GM19397 (cell line): ENCODE data around the gene SLC9A9.
"Not testable (repeated sequence)": the region's sequence is repeated elsewhere in the genome, so short reads cannot be mapped to it uniquely, and the experiment has no call there.

Experiments
- ATAC-seq: cut with Tn5 transposase; IDR thresholded peaks from one replicate; pipeline ENCODE4 v1.9.1; 2021; ENCODE audit warnings: mild to moderate bottlenecking, moderate library complexity; ENCODE audit not compliant: unreplicated experiment

Gene SLC9A9

GRCh38 chr3:143301031-143301901, 547.0 kb downstream of the SLC9A9 start:
- no peak for ATAC-seq

GRCh38 chr3:143298886-143299535, 549.3 kb downstream of the SLC9A9 start:
- no peak for ATAC-seq

DNA sequence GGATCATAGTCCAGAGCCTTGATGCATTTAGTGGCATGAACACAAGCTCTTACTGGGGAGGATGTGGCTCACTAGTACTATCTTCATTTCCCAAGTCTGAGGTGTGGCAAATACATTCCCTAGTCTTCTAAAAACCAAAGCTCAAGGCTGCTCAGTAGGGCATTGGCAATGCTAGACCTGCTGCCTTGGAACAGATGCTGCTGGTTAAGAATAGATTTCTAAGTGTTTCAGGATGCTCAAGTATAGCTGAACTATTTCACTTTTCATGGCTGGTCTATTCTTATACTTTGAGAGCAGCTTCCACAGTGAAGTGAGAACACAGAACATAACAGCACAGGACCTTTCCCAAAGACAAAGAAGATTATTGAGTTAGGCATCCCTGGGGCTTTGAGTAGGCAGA, 549.9 kb downstream of the SLC9A9 start:
- no peak for ATAC-seq

- no peak for ATAC-seq
Measured at GRCh38 chr3:143295201-143296080, 552.8 kb downstream of the SLC9A9 start.

GRCh38 chr3:143294188-143294587, 554.1 kb downstream of the SLC9A9 start:
- no peak for ATAC-seq

DNA sequence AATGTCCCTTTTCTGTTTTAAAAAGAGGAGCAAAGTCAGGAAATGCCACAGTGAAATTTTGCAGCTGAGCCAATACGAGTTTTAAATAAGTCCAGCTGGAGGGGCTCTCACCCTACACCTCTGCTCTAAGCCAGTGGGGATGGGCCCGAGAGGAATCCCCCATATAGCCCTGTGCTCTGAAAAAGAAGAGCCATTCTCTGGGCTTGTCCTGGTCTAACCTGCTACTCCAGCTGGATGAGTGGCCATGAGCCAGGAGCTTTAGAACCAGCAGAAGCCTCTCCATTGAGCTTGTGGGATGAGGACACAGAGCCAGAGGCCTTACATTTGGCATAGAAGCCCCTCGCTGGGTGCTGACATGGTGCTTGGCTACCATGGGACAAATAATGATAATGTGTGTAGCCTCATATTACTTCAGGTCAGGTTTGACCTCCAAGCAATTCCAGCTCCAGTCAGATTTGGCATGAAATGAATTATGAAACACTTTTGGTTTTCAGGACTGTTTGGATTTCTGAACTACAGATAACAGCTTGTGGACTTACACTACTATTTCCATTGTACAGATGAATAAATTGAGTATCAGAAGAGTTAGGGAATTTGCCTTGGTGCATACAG, 556.3 kb downstream of the SLC9A9 start:
- ATAC-seq = no peak

DNA sequence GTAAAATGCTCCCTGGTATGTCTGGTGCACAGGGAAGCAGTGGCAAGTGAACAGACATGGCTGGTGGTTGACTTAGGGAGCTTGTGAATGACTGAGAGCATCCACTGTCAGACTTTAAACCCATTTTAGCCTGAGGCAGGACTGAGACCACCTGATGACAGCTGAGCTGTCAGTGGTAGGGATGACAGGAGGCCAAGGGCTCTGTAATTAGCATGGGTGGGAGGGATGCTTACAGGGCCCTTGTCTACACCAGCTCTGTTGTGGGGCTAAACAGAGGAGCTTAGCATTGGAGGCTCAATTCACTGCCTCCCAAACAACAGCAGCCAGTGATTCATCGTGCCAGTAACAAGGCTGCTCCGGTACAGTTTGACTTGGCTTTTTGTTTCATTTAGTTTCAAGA, 559.3 kb downstream of the SLC9A9 start:
- ATAC-seq = no peak

- no peak for ATAC-seq
Measured at GRCh38 chr3:143287403-143287802, 560.9 kb downstream of the SLC9A9 start.

DNA sequence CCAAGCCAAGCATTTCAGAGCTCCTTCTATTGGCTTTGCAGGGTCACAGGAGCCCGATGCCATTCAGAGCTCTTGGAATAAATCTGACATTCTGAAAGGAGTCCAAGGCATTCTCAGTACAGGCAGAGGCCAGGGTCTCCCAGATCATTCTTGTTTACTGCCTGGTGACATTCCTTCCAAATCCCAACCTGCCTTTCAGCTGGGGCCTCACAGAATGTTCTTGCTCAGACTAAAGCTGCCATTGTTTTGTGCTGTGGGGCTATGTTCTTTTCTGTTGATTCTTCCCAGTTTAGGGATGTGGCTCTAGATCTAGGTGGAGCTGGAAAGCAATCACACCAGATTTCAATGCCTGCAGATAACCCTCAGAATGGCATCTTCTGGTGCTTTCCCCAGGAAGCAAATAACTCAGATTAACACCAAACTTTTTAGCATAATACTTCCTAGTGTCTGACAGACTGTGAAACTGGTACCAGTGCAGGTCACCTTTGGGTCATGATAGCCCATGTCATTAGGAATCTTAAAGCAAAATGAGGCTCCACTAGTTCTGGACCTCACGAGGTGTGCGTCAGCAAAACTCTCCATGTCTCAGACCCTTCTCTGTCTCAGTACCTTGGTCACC, 561.8 kb downstream of the SLC9A9 start:
- no peak for ATAC-seq

- no peak for ATAC-seq
Measured at GRCh38 chr3:143283432-143284128, 564.7 kb downstream of the SLC9A9 start.

- no peak for ATAC-seq
Measured at GRCh38 chr3:143280984-143281383, 567.3 kb downstream of the SLC9A9 start.

GRCh38 chr3:143279567-143279966, 568.7 kb downstream of the SLC9A9 start:
- not testable (repeated sequence) for ATAC-seq

DNA sequence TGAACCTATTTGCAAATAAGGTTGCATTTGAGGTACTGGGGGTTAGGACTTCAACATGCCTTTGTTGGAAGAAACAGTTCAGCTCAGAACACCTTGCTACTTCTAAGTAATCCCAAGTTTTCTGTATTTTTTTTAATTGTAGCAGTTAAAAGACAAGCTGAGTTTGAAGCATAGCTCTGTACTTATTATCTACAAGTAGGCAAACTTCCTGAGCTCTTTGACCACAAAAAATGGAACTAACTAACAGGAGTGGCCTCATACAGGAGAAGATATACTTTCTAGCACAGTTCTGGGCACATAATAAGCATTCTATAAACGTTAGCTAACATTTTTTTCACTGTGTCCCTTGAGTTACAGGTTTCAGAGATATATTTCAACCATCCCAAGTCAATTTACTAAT, 569.5 kb downstream of the SLC9A9 start:
- ATAC-seq = no peak

GRCh38 chr3:143277531-143277930, 570.7 kb downstream of the SLC9A9 start:
- ATAC-seq = no peak

- ATAC-seq = peak; percentile 51
Measured at GRCh38 chr3:143276592-143276991, 571.7 kb downstream of the SLC9A9 start.

DNA sequence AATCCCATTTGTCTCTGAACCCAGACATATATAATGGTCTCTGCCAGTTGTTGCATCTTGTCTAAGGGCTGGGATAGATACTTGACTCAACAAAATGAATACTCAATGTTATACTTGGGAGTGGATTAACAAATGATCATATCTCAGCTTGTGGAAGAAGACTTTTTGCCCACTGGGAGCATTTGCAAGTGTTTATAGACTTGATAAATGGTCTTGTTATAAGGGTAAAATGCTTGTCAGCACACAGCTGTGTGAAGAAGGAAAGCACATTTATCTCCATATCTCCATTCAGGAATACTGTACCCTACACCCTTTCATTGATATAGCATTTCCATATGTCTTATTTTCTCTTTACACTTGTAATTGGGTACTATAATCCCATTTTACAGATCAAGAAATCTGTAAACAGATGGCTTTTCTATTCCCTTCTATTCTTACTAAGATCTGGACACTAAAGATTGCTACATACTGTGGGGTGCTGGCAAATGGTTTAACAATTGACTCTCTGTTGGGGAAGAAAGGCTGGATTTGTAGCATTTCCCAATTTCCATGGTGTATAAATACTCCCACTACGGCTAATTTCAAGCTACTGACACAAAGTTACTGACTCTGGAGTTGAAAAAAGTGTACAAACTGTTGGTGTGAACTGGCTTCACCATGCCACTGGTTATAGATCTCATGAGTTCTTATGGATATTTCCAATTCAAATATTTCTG, 574.1 kb downstream of the SLC9A9 start:
- no peak for ATAC-seq

DNA sequence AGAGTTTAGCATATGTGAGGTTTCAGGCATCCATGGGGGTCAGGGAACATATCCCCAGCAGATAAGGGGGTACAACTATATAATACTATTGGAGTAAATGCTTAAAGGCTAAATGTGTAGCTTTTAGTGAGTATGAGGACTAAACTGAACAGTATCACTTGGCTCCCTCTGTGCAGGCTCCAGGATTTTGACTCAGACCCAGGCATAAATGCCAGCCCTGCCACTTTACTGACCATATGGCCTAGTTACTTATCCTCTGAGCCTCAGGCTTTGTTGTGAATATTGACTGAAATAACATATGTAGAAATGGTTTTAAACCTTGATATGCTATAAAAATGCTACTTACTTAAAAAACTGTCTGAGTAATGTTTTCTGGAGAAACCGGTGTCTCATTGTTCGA, 577.1 kb downstream of the SLC9A9 start:
- ATAC-seq = no peak

DNA sequence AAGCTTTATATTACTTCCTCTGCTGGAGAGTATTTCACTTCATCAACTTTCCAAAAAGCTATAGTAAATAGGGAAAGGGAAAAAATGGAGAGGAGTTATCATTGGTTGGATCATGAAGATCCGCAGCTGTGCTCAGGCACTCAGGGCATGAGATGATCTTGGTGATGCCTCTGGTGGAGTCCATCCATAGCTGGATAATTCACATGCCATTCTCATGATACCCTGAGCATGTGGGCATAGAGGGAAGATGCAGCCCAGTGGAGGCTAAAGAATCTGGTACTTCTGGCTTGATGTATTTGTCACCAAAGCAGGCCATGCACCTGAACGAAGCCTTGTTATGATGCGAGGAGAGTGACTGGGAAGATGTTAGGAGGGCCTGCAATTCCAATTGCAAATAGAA, 578.5 kb downstream of the SLC9A9 start:
- ATAC-seq = no peak

DNA sequence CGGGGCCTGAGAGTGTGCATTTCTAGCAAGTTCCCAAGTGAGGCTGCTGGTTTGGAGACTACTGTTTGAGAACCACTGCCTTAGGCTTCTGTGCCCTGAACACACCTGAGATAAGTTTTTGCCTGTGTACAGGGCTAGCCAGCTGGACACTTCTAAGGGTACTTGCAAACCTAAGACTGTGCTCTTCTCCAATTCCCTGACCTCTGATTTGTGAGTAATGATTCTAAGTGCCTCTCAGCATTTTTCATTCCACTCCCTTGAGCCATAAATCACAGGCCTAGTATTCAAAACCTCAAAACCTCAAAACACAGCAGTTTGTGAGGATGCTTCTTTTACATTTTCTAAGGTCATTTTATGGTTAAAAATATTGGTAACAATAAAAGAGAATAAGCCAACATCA, 580.3 kb downstream of the SLC9A9 start:
- ATAC-seq = no peak
